ENCODE measurements around the gene MACF1. TPM values are rescaled to one million over a fixed set of nuclear protein-coding genes. Genes with fewer than 3 reads are reported as not detected.

The MACF1 gene
- polyA plus RNA-seq, 1 of the 3 experiments (the other 2 are of a cell fraction) = 37.6 TPM

- H3K27me3 ChIP-seq (ENCODE audit: insufficient read depth) = no peaks in the 10 kb centered on the region
- peak overlapping the region; percentile 23 to 83; a peak in 3 of 4 replicates for H3K27ac ChIP-seq (ENCODE audit: low read depth in 2 of 2, low read length in 1 of 2)
- TF ChIP-seq SIN3A (IDR thresholded peaks at IDR 0.05; ENCODE audit: borderline replicate concordance, low read depth, low read length) = no peak
- TF ChIP-seq CHD2 (IDR thresholded peaks at IDR 0.05; ENCODE audit: low read length, partially characterized antibody) = no peak
- no peak for TF ChIP-seq GABPA (IDR thresholded peaks at IDR 0.05; ENCODE audit: low read depth)
- no peak for TF ChIP-seq EZH2phosphoT487 (IDR thresholded peaks at IDR 0.05; ENCODE audit: borderline replicate concordance, low read depth)
- no peak for TF ChIP-seq CTCF (IDR thresholded peaks at IDR 0.05)
- no peak for TF ChIP-seq PBX3 (IDR thresholded peaks at IDR 0.05)
- TF ChIP-seq RAD21 (IDR thresholded peaks at IDR 0.05; ENCODE audit: low read length) = no peak
- peak overlapping the region; percentile 70; the same call in 1 of the 2 replicates for H3K4me2 ChIP-seq
- H3K9ac ChIP-seq = no peak overlapping the region; the same call in 1 of the 2 replicates
- peaks cover 38% of the 10 kb centered on the region for H3F3A ChIP-seq (replicated peaks; ENCODE audit: insufficient read depth)
- no peaks in the 10 kb centered on the region for H3K9me3 ChIP-seq
- no peak overlapping the region for H3K4me3 ChIP-seq (ENCODE audit: low read depth in 2 of 2, low read length in 1 of 2)
- peaks cover 7% of the 10 kb centered on the region for H4K20me1 ChIP-seq (ENCODE audit: insufficient read depth)
- H3K36me3 ChIP-seq (replicated peaks in 1 of 2; ENCODE audit: control insufficient read depth in 1 of 2, insufficient read depth in 2 of 2, low read length in 1 of 2) = no peaks in the 10 kb centered on the region
- POLR2A ChIA-PET = no interaction called here
- CTCF ChIA-PET = interaction anchor here (1.1 to 9.1 kb wide), 3 partner anchors 8 to 361 kb away, joined by 3 to 53 read pairs (median 5); no protein-coding TSS in a partner anchor
- H2AFZ ChIP-seq (ENCODE audit: low read depth) = no peak overlapping the region
- no peaks in the 10 kb centered on the region for H3K9me2 ChIP-seq
- peaks cover 88% of the 10 kb centered on the region for H3K79me2 ChIP-seq (ENCODE audit: insufficient read depth)
- H3K4me1 ChIP-seq (ENCODE audit: control insufficient read depth in 1 of 2, insufficient read depth in 2 of 2, low read depth in 1 of 2, low read length in 1 of 2) = peaks cover 14 to 63% of the 10 kb centered on the region in 2 experiments
- no peak for DNase-seq
- WGBS (ENCODE audit: low lambda C conversion rate) = 79% methylated on average over 3 of the region's 3 CpGs
Measured at GRCh38 chr1:39177706-39178105, 26.8 kb upstream of the MACF1 start.

- peak overlapping the region; percentile 53 for H3K9ac ChIP-seq
- POLR2A ChIA-PET = no interaction called here
- CTCF ChIA-PET = interaction anchor here (0.8 to 9.1 kb wide), 4 partner anchors 14 to 360 kb away, joined by 3 to 53 read pairs (median 4); no protein-coding TSS in a partner anchor
- TF ChIP-seq ELF1 (IDR thresholded peaks at IDR 0.05) (no peak), FOSL2 (IDR thresholded peaks at IDR 0.05; ENCODE audit: borderline replicate concordance, low read depth) (peak; percentile 89), PBX3 (IDR thresholded peaks at IDR 0.05) (peak; percentile 43; the same call in 1 of the 2 replicates), REST (IDR thresholded peaks at IDR 0.05; ENCODE audit: low read depth, low read length) (no peak), RFX5 (IDR thresholded peaks at IDR 0.05; ENCODE audit: low read length) (no peak), TAF1 (IDR thresholded peaks at IDR 0.05; ENCODE audit: borderline replicate concordance, low read depth, low read length) (no peak), ZBTB33 (IDR thresholded peaks at IDR 0.05; ENCODE audit: borderline replicate concordance, low read depth) (no peak), TCF12 (IDR thresholded peaks at IDR 0.05) (peak; percentile 75), SIN3A (IDR thresholded peaks at IDR 0.05; ENCODE audit: borderline replicate concordance, low read depth, low read length) (0 out of 2 replicates have a peak, but pooled peaks have one; percentile 36), RAD21 (IDR thresholded peaks at IDR 0.05; ENCODE audit: low read length) (no peak)
Measured at GRCh38 chr1:39178541-39179431, 25.7 kb upstream of the MACF1 start.

More at GRCh38 chr1:39178541-39179431, 25.7 kb upstream of the MACF1 start:
- DNase-seq = no peak
- Histone ChIP-seq H3F3A (replicated peaks; ENCODE audit: insufficient read depth) (peaks cover 43% of the 10 kb centered on the region), H3K9me2 (no peaks in the 10 kb centered on the region), H3K79me2 (ENCODE audit: insufficient read depth) (peaks cover 87% of the 10 kb centered on the region), H3K4me1 (ENCODE audit: control insufficient read depth in 1 of 2, insufficient read depth in 2 of 2, low read depth in 1 of 2, low read length in 1 of 2) (peaks cover 17 to 62% of the 10 kb centered on the region in 2 experiments), H3K4me3 (ENCODE audit: low read depth in 2 of 2, low read length in 1 of 2) (peak overlapping the region in 1 of 2 experiments; percentile 31; a peak in 2 of 4 replicates), H3K27me3 (ENCODE audit: insufficient read depth) (no peaks in the 10 kb centered on the region), H3K36me3 (replicated peaks in 1 of 2; ENCODE audit: control insufficient read depth in 1 of 2, insufficient read depth in 2 of 2, low read length in 1 of 2) (no peaks in the 10 kb centered on the region), H3K27ac (ENCODE audit: low read depth in 2 of 2, low read length in 1 of 2) (peak overlapping the region; percentile 67 to 83; a peak in 3 of 4 replicates), H3K4me2 (peak overlapping the region; percentile 70), H4K20me1 (ENCODE audit: insufficient read depth) (peaks cover 7% of the 10 kb centered on the region), H2AFZ (ENCODE audit: low read depth) (no peak overlapping the region), H3K9me3 (no peaks in the 10 kb centered on the region)
- WGBS (ENCODE audit: low lambda C conversion rate) = 22% methylated on average over 6 of the region's 6 CpGs

All from SK-N-SH (cell line).